Activated T-helper 2 cell treated with anti-CD3 and anti-CD28 coated beads, Interferon-gamma antibody, Interleukin-2, Interleukin-4, amounts not matched to agents 10 μg/mL and 5 μg/mL and 100 μg/mL, durations not matched to agents 14 hours and 24 hours and 36 hours (primary cell): ENCODE data around the gene TLN1. TPM values are rescaled to one million over a fixed set of nuclear protein-coding genes. Genes with fewer than 3 reads are reported as not detected.
A peak's percentile ranks its signal among the peaks of the same experiment; 100 is the strongest.

Experiments used
- DNase-seq: peaks from one replicate; pipeline ENCODE4 v3.0.0; 2021; ENCODE audit warnings: low spot score
- H3K27ac Mint-ChIP-seq: one replicate; pipeline ENCODE4 v1.8.0; 2021; ENCODE audit warnings: mixed read lengths
- H3K27me3 Mint-ChIP-seq: one replicate; pipeline ENCODE4 v1.8.0; 2021; ENCODE audit warnings: low read depth, mixed read lengths
- H3K36me3 Mint-ChIP-seq: one replicate; pipeline ENCODE4 v1.8.0; 2021; ENCODE audit warnings: low read depth, mixed read lengths
- H3K4me1 Mint-ChIP-seq: one replicate; pipeline ENCODE4 v1.8.0; 2021; ENCODE audit warnings: low read depth, mixed read lengths
- H3K4me3 Mint-ChIP-seq: one replicate; pipeline ENCODE4 v1.8.0; 2021; ENCODE audit warnings: low read depth, mild to moderate bottlenecking, moderate library complexity, mixed read lengths
- H3K9me3 Mint-ChIP-seq: one replicate; pipeline ENCODE4 v1.8.0; 2021; ENCODE audit warnings: mixed read lengths
- intact Hi-C: fragments of 100-400 bp; cut with micrococcal nuclease; formaldehyde crosslinking; loops from one replicate; pipeline ENCODE4 v1.15.1; 2023
- total RNA-seq: library from RNA; stranded (reverse); gene quantifications from 2 replicates; pipeline ENCODE4 v1.2.3, GENCODE V29; 2022

TLN1 gene
- total RNA-seq, 1 donor from 2014 or later, result 253 TPM

DNA sequence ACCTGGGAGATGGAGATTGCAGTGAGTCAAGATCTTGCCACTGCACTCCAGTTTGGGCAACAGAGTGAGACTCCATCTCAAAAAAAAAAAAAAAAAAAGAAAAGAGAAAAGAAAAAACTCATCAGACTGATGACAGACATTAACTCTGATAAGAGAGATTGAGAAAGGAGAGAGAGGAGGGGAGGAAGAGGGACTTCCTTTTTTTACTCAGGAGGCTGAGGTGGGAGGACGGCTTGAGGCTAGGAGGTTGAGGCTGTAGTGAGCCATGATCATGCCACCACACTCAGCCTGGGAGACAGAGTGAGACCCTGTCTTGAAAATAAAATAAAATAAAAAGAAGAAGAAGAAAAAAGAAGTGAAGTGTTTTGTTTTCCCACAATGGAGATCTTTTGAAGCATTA, 31.8 kb upstream of the TLN1 start:
- DNase-seq, result no peak
- H3K4me3 Mint-ChIP-seq, result no peak overlapping the region
- H3K9me3 Mint-ChIP-seq, result no peaks in the 10 kb centered on the region
- H3K27me3 Mint-ChIP-seq, result no peaks in the 10 kb centered on the region
- no peak overlapping the region for H3K27ac Mint-ChIP-seq
- H3K36me3 Mint-ChIP-seq, result peaks cover 20% of the 10 kb centered on the region
- H3K4me1 Mint-ChIP-seq, result peaks cover 10% of the 10 kb centered on the region
- intact Hi-C loops, result no loop called here

DNA sequence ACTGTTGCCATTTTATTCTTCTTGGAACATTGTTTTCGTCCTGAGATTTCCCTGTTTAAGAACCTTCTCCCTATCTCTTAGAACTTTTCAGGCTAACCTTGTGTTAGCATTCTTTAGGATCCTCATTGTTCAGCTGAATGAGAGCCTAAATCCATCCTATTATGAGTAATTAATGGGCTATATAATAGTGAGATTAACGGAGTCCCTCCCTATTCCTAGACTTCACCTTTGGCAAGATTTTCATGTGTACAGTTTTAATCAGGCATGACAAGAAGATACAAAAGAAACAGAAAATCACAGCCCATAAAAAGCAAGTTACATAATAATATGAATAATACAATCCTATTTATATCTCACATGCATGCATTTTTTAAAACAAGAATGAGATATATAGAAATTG, 31.2 kb upstream of the TLN1 start:
- Mint-ChIP-seq H3K4me1 (peaks cover 16% of the 10 kb centered on the region), H3K4me3 (no peak overlapping the region), H3K36me3 (peaks cover 24% of the 10 kb centered on the region), H3K9me3 (no peaks in the 10 kb centered on the region), H3K27ac (no peak overlapping the region), H3K27me3 (no peaks in the 10 kb centered on the region)
- intact Hi-C loops, result no loop called here
- DNase-seq, result no peak

DNA sequence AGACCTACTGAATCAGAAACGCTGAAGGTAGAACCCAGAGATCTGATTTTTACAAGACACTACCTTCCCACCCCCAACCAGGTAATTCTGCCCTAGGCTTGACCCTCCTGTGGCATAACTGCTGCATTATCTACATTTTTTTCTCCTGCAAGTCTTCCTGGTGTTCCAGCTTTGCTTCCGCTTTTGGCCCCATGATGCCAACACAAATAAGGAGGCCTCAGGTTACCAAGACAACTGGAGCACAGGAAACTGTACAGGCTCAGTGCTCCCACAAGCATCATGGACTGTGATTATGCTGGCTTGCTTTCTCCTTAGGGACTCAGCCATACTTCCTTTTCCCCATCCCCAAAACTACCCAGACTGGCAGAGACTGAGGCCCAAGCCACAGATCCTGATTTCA, 28.7 kb upstream of the TLN1 start:
- no peak for DNase-seq
- H3K27me3 Mint-ChIP-seq, result no peaks in the 10 kb centered on the region
- no peak overlapping the region for H3K27ac Mint-ChIP-seq
- no peaks in the 10 kb centered on the region for H3K9me3 Mint-ChIP-seq
- peaks cover 29% of the 10 kb centered on the region for H3K4me1 Mint-ChIP-seq
- no peak overlapping the region for H3K4me3 Mint-ChIP-seq
- intact Hi-C loops, result no loop called here
- peaks cover 30% of the 10 kb centered on the region for H3K36me3 Mint-ChIP-seq

DNA sequence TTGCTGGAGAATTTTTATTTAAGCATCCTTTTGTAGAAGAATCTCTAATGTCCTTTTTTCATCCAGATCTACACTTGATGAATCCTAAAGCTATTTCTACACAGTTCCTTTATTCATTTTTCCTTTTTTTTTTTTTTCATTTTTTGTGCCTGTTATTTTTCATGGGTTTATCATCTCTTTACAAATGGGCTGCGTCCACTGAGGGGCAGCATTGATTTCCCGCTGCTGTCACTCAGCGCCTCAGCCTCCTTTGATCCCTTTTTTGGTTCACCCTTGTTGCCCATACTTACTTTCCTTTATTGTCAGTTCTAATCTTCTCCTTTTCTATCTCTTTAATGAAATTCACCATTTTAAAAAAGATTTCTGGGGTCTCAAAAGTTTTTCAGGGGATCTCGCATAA, 27.8 kb upstream of the TLN1 start:
- Mint-ChIP-seq H3K9me3 (no peaks in the 10 kb centered on the region), H3K27ac (no peak overlapping the region), H3K4me3 (no peak overlapping the region), H3K27me3 (no peaks in the 10 kb centered on the region), H3K4me1 (peaks cover 29% of the 10 kb centered on the region), H3K36me3 (peaks cover 30% of the 10 kb centered on the region)
- intact Hi-C loops, result no loop called here
- DNase-seq, result no peak

DNA sequence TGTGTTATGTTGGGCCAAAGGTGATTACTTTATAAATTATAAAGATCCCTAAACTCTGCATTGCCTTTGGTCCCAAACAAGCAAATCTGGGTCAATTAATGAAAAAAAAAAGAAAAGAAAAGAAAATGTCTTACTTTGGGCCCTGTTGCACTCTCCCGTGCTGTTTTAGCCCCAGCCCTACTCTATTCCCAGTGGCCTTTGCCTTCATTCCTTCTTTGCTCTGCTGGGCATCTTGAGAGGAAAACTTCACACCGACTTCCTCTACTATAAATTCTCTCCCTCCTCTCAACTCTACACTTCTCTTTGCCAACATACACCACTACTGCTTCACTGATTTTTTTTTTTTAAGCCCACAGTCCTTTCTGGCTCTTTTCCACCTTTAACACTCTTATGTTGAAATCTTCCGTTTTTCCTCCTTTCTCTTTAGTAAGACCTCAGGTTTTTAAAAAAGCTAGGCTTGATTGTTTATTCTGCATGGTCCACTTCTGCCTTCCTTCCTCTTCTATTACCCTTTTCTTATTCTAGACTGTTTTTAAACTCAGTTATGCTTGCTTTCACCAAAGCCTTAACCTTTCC, 26.6 kb upstream of the TLN1 start:
- intact Hi-C loops, result no loop called here
- H3K36me3 Mint-ChIP-seq, result peaks cover 34% of the 10 kb centered on the region
- peak overlapping the region; percentile 80 for H3K4me3 Mint-ChIP-seq
- H3K4me1 Mint-ChIP-seq, result peaks cover 29% of the 10 kb centered on the region
- no peaks in the 10 kb centered on the region for H3K9me3 Mint-ChIP-seq
- H3K27me3 Mint-ChIP-seq, result no peaks in the 10 kb centered on the region
- H3K27ac Mint-ChIP-seq, result peak overlapping the region; percentile 40
- DNase-seq, result no peak

DNA sequence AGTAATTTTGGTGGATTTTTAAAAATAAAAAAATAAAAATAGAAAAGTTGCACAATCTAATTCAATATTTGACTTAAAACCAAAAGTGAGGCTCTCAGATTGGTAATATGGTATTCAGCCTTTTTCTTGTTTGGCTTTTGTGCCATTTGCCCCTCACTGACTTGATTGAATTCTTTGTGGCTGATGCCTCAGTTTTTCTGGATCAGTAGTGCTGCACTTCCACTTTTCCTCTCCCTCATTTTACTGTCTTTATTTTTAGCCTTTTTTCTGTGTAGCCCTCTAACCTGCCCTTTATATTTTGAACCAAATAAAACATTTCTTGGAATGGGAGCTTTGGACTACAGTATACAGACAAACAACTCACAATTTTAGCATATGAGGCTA, 25.9 kb upstream of the TLN1 start:
- intact Hi-C loops, result loop anchor here (2.0 kb wide), 2 partner anchors 57 to 153 kb away; partner anchors contain the start of genes HINT2 and TESK1

DNA sequence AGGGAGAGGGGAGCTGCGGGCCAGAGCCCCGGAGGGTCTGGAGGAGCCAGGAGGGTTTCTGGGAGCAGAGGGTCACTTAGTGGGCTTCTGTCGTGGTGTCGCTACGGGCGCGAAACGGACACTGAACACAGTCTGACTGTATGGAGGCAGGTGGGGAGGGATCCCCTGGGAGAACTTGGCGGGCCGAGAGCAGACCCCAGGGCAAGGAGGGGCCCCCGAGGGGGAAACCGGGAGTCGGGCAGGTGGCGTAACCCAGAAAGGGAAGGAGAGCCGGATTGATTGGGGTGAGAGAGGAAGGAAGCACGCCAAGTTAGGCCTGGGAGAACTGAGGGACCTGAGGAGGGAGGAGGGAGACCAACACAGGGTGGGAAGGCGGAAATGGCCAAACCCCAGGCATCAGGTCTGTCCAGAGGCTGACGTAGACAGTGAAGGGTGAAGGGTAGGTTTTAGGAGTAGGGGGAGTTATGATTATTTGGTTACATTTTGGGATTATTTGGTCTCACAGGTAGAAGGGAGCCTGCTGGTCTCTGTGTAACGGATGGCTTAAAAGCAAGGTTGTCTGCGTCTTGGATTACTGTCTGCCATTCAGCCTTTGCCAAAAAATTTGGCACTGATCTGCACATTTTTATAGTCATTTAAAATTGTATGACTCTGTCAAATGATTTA, 25.4 kb upstream of the TLN1 start:
- Mint-ChIP-seq H3K4me3 (peak overlapping the region; percentile 98), H3K36me3 (peaks cover 44% of the 10 kb centered on the region), H3K27me3 (no peaks in the 10 kb centered on the region), H3K27ac (peak overlapping the region; percentile 78), H3K4me1 (peaks cover 29% of the 10 kb centered on the region), H3K9me3 (no peaks in the 10 kb centered on the region)
- no peak for DNase-seq
- intact Hi-C loops, result loop anchor here (2.0 kb wide), 2 partner anchors 57 to 153 kb away; partner anchors contain the start of genes HINT2 and TESK1

More for the DNA sequence above, 25.9 kb upstream of the TLN1 start:
- peaks cover 38% of the 10 kb centered on the region for H3K36me3 Mint-ChIP-seq
- H3K27me3 Mint-ChIP-seq, result no peaks in the 10 kb centered on the region
- H3K9me3 Mint-ChIP-seq, result no peaks in the 10 kb centered on the region
- DNase-seq, result no peak
- peak overlapping the region; percentile 64 for H3K27ac Mint-ChIP-seq
- H3K4me3 Mint-ChIP-seq, result peak overlapping the region; percentile 98
- peaks cover 29% of the 10 kb centered on the region for H3K4me1 Mint-ChIP-seq

DNA sequence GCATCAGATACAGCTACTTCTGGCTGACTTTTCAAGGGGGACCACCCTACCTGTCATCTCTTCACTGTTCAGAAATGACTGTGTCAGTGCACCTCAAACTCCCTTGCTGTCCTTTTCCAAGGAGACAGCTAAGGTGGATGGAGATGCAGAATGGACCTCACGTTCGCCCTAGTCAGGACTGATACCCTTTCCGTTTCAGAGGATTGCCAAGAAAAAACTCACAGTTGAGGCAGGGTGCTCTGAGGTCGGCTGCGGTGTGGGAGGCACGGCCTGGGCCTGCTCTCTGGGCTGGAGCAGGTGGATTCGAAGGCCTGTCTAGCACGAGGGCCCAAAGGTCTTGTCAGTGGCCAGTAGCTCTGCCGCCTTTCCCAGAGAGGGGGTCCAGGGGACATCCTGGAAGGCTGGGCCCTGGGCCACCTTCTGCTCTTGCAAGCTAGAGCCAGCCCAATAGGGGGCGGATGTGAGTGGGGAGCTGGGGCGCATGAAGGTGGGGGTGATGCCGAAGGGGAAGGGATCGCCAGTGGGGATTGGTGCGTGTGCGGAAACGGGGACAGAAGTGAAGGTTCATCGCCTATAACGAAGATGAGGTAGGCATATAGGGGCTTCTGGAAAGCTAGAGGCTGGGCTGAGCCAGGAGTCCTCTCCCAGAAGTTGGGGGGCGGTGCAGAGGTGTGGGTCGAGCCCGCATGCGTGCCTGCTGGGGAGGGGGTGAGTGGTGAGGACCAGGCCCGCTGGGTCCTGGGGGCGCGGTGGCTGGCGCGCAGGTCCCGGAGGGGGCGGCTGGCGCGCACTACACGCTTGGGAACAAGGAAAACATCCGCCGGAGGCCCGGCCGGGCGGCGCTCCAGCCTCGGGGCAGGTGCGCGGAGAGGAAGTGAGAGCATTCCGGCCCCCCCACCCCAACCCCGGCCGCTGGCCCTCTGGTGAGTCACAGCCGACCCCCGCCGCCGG, 24.6 kb upstream of the TLN1 start:
- H3K27me3 Mint-ChIP-seq, result no peaks in the 10 kb centered on the region

DNA sequence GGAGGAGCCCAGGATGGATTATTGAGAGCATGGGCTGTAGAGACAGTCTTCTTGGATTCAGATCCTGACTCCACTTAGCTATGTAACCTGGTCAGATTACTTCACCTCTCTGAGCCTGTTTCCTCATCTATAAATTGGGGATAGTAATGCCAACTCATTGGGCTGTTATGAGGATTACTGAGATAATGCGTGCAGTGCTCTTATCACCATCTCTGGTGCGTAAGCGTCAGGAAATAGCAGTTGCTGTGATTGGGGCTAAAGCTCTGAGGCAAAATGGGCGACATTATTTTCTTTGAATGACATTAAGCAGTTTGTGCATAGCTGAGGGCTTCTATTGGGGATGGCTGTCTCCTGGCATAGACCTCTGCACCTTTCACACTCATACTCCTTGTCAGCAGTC, 23.1 kb upstream of the TLN1 start:
- DNase-seq, result no peak
- Mint-ChIP-seq H3K27me3 (no peaks in the 10 kb centered on the region), H3K9me3 (no peaks in the 10 kb centered on the region), H3K36me3 (peaks cover 42% of the 10 kb centered on the region), H3K27ac (no peak overlapping the region), H3K4me3 (no peak overlapping the region), H3K4me1 (peaks cover 28% of the 10 kb centered on the region)
- intact Hi-C loops, result no loop called here

More for the DNA sequence above, 24.6 kb upstream of the TLN1 start:
- peak; percentile 69 for DNase-seq
- Mint-ChIP-seq H3K36me3 (peaks cover 49% of the 10 kb centered on the region), H3K4me3 (peak overlapping the region; percentile 98), H3K4me1 (peaks cover 29% of the 10 kb centered on the region), H3K9me3 (no peaks in the 10 kb centered on the region), H3K27ac (peak overlapping the region; percentile 98)
- intact Hi-C loops, result loop anchor here (2.0 kb wide), 2 partner anchors 58 to 152 kb away; partner anchors contain the start of genes HINT2 and TESK1

DNA sequence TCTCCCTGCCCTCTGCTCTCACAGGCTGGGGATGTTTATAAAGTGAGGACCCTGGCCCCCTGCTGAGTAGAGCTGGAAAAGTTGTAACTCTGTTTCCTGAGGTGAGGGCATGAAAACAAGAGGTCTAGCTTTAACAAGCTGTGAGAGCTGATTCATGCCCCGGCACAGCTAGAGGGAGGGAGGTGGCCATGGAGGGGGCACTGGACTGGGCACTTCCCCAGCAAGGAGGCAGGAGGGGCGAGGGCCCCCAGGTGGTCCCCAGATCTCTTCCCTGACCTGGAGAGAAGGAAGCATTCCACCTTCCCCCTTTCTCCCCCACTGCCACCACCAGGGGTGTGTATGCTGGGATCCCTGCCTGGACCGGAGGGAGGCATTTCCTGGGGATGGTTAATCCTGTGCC, 22.3 kb upstream of the TLN1 start, which contains the start of gene MSMP:
MSMP (minus strand) TSS at position 13 of the 400 bp plus-strand sequence. CDS start 147 bp downstream, outside the sequence.
- peaks cover 36% of the 10 kb centered on the region for H3K36me3 Mint-ChIP-seq
- H3K4me3 Mint-ChIP-seq, result no peak within 1 kb of the TSS
- intact Hi-C loops, result no loop called here
- H3K4me1 Mint-ChIP-seq, result peaks cover 28% of the 10 kb centered on the region
- no peak for DNase-seq
- H3K27me3 Mint-ChIP-seq, result no peaks in the 10 kb centered on the region
- no peak within 1 kb of the TSS for H3K27ac Mint-ChIP-seq
- no peaks in the 10 kb centered on the region for H3K9me3 Mint-ChIP-seq

DNA sequence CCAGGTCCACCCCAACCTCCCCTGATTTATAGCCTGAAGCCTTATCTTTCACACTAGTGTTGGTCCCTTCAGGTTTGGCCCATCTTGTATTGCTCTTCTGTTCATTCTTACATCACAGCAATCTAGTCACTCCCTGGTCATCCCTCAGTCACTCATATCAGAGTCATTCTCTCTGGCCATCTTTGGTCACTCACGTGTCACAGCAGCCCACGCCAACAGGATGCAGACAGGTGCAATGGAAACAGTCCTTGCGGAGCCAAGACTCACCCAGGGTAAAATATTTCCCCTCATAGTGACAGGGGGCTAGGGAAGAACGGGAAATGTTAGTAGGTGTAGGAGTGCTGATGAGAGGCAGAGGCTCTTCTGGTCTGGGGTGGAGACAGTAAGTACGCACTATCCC, 21.5 kb upstream of the TLN1 start:
- no peaks in the 10 kb centered on the region for H3K27me3 Mint-ChIP-seq
- no peaks in the 10 kb centered on the region for H3K9me3 Mint-ChIP-seq
- no peak overlapping the region for H3K27ac Mint-ChIP-seq
- peaks cover 31% of the 10 kb centered on the region for H3K36me3 Mint-ChIP-seq
- H3K4me3 Mint-ChIP-seq, result no peak overlapping the region
- no peak for DNase-seq
- intact Hi-C loops, result no loop called here
- H3K4me1 Mint-ChIP-seq, result peaks cover 22% of the 10 kb centered on the region

DNA sequence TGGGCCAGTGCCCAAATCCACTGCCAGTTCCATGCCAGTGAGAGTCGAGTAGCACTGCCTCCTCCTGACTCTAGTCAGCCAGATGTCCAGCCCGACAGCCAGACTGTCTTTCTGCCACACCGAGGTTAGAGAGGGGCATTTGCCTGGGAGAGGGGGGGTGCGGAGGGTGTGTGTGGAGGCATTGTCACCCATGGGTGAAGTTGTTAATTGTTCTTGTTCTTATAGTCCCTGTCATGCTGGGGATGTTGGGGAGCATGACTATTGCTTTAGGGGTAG, 18.2 kb upstream of the TLN1 start:
- DNase-seq, result no peak
- Mint-ChIP-seq H3K36me3 (peaks cover 37% of the 10 kb centered on the region), H3K27me3 (no peaks in the 10 kb centered on the region), H3K9me3 (no peaks in the 10 kb centered on the region), H3K4me1 (peaks cover 30% of the 10 kb centered on the region), H3K27ac (peak overlapping the region; percentile 82), H3K4me3 (peak overlapping the region; percentile 92)
- intact Hi-C loops, result no loop called here
